HG02763 (cell line): ENCODE measurements around the gene THAP4.
"Not testable (repeated sequence)": the region's sequence is repeated elsewhere in the genome, so short reads cannot be mapped to it uniquely, and the experiment has no call there.

Source experiments
- ATAC-seq: cut with Tn5 transposase; IDR thresholded peaks from one replicate; pipeline ENCODE4 v1.9.1; 2021; ENCODE audit warnings: mild to moderate bottlenecking, moderate library complexity; ENCODE audit not compliant: unreplicated experiment

Gene THAP4

GRCh38 chr2:241590496-241591455, 46.2 kb downstream of the THAP4 start:
- not testable (repeated sequence) for ATAC-seq

- not testable (repeated sequence) for ATAC-seq
Measured at GRCh38 chr2:241589863-241590262, 47.1 kb downstream of the THAP4 start.

- ATAC-seq: no peak
Measured at GRCh38 chr2:241586564-241587264, 50.2 kb downstream of the THAP4 start.

- ATAC-seq: no peak
Measured at GRCh38 chr2:241584436-241584835, 52.5 kb downstream of the THAP4 start.

GRCh38 chr2:241582806-241583205, 54.2 kb downstream of the THAP4 start:
- no peak for ATAC-seq

GRCh38 chr2:241582328-241582727, 54.6 kb downstream of the THAP4 start:
- ATAC-seq: no peak

- ATAC-seq: no peak
Measured at GRCh38 chr2:241579281-241579680, 57.7 kb downstream of the THAP4 start.

GRCh38 chr2:241577413-241578122, 59.4 kb downstream of the THAP4 start:
- no peak for ATAC-seq

- ATAC-seq: no peak
Measured at GRCh38 chr2:241576293-241576654, 60.7 kb downstream of the THAP4 start.

GRCh38 chr2:241575624-241576292, 61.2 kb downstream of the THAP4 start:
- ATAC-seq: no peak

- ATAC-seq: no peak
Measured at GRCh38 chr2:241574911-241575623, 61.9 kb downstream of the THAP4 start.

GRCh38 chr2:241573741-241574140, 63.2 kb downstream of the THAP4 start:
- no peak for ATAC-seq

- not testable (repeated sequence) for ATAC-seq
Measured at GRCh38 chr2:241572915-241573651, 63.9 kb downstream of the THAP4 start.

- no peak for ATAC-seq
Measured at GRCh38 chr2:241571821-241572620, 64.9 kb downstream of the THAP4 start.

- no peak for ATAC-seq
Measured at GRCh38 chr2:241570961-241571581, 65.9 kb downstream of the THAP4 start.

- no peak for ATAC-seq
Measured at GRCh38 chr2:241569831-241570281, 67.1 kb downstream of the THAP4 start.

GRCh38 chr2:241568726-241569125, 68.2 kb downstream of the THAP4 start:
- ATAC-seq: no peak

GRCh38 chr2:241567776-241568175, 69.2 kb downstream of the THAP4 start:
- no peak for ATAC-seq
